H1 (cell line): ENCODE measurements around the gene KLHL29. TPM values are rescaled to one million over a fixed set of nuclear protein-coding genes. Genes with fewer than 3 reads are reported as not detected.
A peak's percentile ranks its signal among the peaks of the same experiment; 100 is the strongest.

Experiments used
- CTCF ChIA-PET: fragments of 300-600 bp; sonication (Branson Sonifier 250); formaldehyde crosslinking; loops from one replicate; lab custom pipeline; 2021; ENCODE audit not compliant: partially characterized antibody; lab: Charles Lee
- POLR2A ChIA-PET: fragments of 300-600 bp; sonication (Branson Sonifier 250); formaldehyde crosslinking; loops from one replicate; lab custom pipeline; 2021; ENCODE audit warnings: inconsistent platforms; ENCODE audit not compliant: partially characterized antibody; lab: Charles Lee
- DNase-seq, 2 experiments: peaks; one replicate each; pipeline versions ENCODE4 v3.0.0 to v3.0.0-alpha.2; 2010 to 2022; ENCODE audit warnings: low spot score in 2 of 2, low read depth in 1 of 2, mixed read lengths in 1 of 2
- FAIRE-seq: peaks from 2 replicates; lab custom pipeline; 2011; peaks lifted over from hg19 to GRCh38; lab: Jason Lieb, UNC
- H2AFZ ChIP-seq: 2 replicates; pipeline ENCODE4 v1.8.1; 2012; ENCODE audit warnings: low read length, inconsistent platforms
- H2AK5ac ChIP-seq: 2 replicates; pipeline ENCODE4 v1.6.1; 2013; ENCODE audit warnings: low read depth, low read length
- H2BK120ac ChIP-seq: replicated peaks from 2 replicates; pipeline ENCODE3; 2013; ENCODE audit warnings: low read depth, low read length, inconsistent platforms
- H2BK12ac ChIP-seq: 2 replicates; pipeline ENCODE4 v1.6.1; 2013; ENCODE audit warnings: low read depth, low read length
- H2BK15ac ChIP-seq: 2 replicates; pipeline ENCODE4 v1.6.1; 2013; ENCODE audit warnings: low read length
- H2BK20ac ChIP-seq: 2 replicates; pipeline ENCODE4 v1.6.1; 2013; ENCODE audit warnings: low read length
- H2BK5ac ChIP-seq: 2 replicates; pipeline ENCODE4 v1.6.1; 2013; ENCODE audit warnings: low read depth, low read length
- H3K14ac ChIP-seq: 2 replicates; pipeline ENCODE4 v1.6.1; 2013; ENCODE audit warnings: inconsistent platforms; ENCODE audit not compliant: insufficient read length
- H3K18ac ChIP-seq: 2 replicates; pipeline ENCODE4 v1.6.1; 2013; ENCODE audit warnings: low read length; ENCODE audit errors: extremely low read depth
- H3K23ac ChIP-seq: 2 replicates; pipeline ENCODE4 v1.6.1; 2013; ENCODE audit warnings: inconsistent platforms; ENCODE audit not compliant: insufficient read length
- H3K23me2 ChIP-seq: 2 replicates; pipeline ENCODE4 v1.6.1; 2013; ENCODE audit warnings: low read depth, low read length
- H3K27ac ChIP-seq: 2 replicates; pipeline ENCODE4 v1.6.1; 2011; ENCODE audit warnings: low read depth, low read length, inconsistent platforms
- H3K27me3 ChIP-seq, 4 experiments: replicated peaks in 1 of 4; 1 replicate in 1 of 4; 2 replicates in 3 of 4; pipeline versions ENCODE4 v1.6.1 to v1.8.1; 2011 to 2013; ENCODE audit warnings: low read length in 3 of 4, mild to moderate bottlenecking in 3 of 4, inconsistent platforms in 2 of 4, mixed read lengths in 2 of 4, moderate library complexity in 1 of 4; ENCODE audit not compliant: control insufficient read depth in 3 of 4, insufficient read depth in 3 of 4; ENCODE audit errors: extremely low read depth in 1 of 4
- H3K36me3 ChIP-seq, 4 experiments: 2 replicates each; pipeline versions ENCODE4 v1.6.1 to v1.8.1; 2011 to 2013; ENCODE audit warnings: mild to moderate bottlenecking in 4 of 4, low read length in 3 of 4, moderate library complexity in 2 of 4, control low read depth in 1 of 4, inconsistent platforms in 1 of 4; ENCODE audit not compliant: insufficient read depth in 4 of 4, control insufficient read depth in 2 of 4
- H3K4ac ChIP-seq: replicated peaks from 2 replicates; pipeline ENCODE3; 2013; ENCODE audit warnings: low read length, low read depth, mixed read lengths, inconsistent platforms; ENCODE audit not compliant: insufficient read length
- H3K4me1 ChIP-seq, 4 experiments: replicated peaks in 1 of 4; 1 replicate in 1 of 4; 2 replicates in 3 of 4; pipeline versions ENCODE4 v1.6.1 to v1.8.1; 2011 to 2013; ENCODE audit warnings: low read length in 3 of 4, inconsistent platforms in 2 of 4, mixed read lengths in 1 of 4; ENCODE audit not compliant: insufficient read depth in 4 of 4, control insufficient read depth in 3 of 4
- H3K4me2 ChIP-seq, 2 experiments: 2 replicates each; pipeline versions ENCODE4 v1.6.1 to v1.8.1; 2011 to 2013; ENCODE audit warnings: low read depth in 2 of 2, low read length in 2 of 2, control low read depth in 1 of 2, inconsistent platforms in 1 of 2, mild to moderate bottlenecking in 1 of 2; ENCODE audit not compliant: insufficient read depth in 1 of 2
- H3K4me3 ChIP-seq, 4 experiments: fragments of 200-600, 300-600 bp in 1 of 4; sonication (generic), shearing (Covaris generic), sonication (Bioruptor Twin) in 1 of 4; 2 replicates each; pipeline versions ENCODE4 v1.5.1 to v1.8.1; 2011 to 2016; ENCODE audit warnings: low read length in 4 of 4, low read depth in 3 of 4, control low read depth in 2 of 4, inconsistent platforms in 2 of 4, mild to moderate bottlenecking in 2 of 4, mixed read lengths in 1 of 4, moderate library complexity in 1 of 4; ENCODE audit not compliant: insufficient read depth in 2 of 4; ENCODE audit errors: extremely low read depth in 1 of 4
- H3K56ac ChIP-seq: replicated peaks from 2 replicates; pipeline ENCODE3; 2013; ENCODE audit warnings: low read depth, mild to moderate bottlenecking, mixed read lengths, low read length, inconsistent platforms; ENCODE audit not compliant: insufficient read length
- H3K79me1 ChIP-seq: 2 replicates; pipeline ENCODE4 v1.6.1; 2013; ENCODE audit warnings: low read depth, low read length, control low read depth
- H3K79me2 ChIP-seq, 2 experiments: 2 replicates each; pipeline versions ENCODE4 v1.6.1 to v1.8.1; 2012 to 2013; ENCODE audit warnings: low read length in 2 of 2, mild to moderate bottlenecking in 2 of 2, inconsistent platforms in 1 of 2; ENCODE audit not compliant: insufficient read depth in 2 of 2, control insufficient read depth in 1 of 2
- H3K9ac ChIP-seq, 4 experiments: replicated peaks in 1 of 4; 1 replicate in 1 of 4; 2 replicates in 3 of 4; pipeline versions ENCODE4 v1.6.1 to v1.8.1; 2011 to 2013; ENCODE audit warnings: low read depth in 3 of 4, low read length in 3 of 4, control low read depth in 2 of 4, mild to moderate bottlenecking in 2 of 4, moderate library complexity in 2 of 4, inconsistent platforms in 1 of 4; ENCODE audit errors: extremely low read depth in 1 of 4
- H3K9me3 ChIP-seq, 2 experiments: 2 replicates each; pipeline versions ENCODE4 v1.6.1 to v1.8.1; 2012 to 2013; ENCODE audit warnings: mild to moderate bottlenecking in 2 of 2, moderate library complexity in 2 of 2, control low read depth in 1 of 2, inconsistent platforms in 1 of 2, low read depth in 1 of 2, low read length in 1 of 2, mixed read lengths in 1 of 2; ENCODE audit not compliant: insufficient read depth in 2 of 2
- H4K20me1 ChIP-seq, 2 experiments: replicated peaks in 1 of 2; 2 replicates each; pipeline versions ENCODE3 to v1.8.1; 2011 to 2013; ENCODE audit warnings: inconsistent platforms in 2 of 2, low read length in 2 of 2, mild to moderate bottlenecking in 1 of 2; ENCODE audit not compliant: insufficient read depth in 2 of 2, control insufficient read depth in 1 of 2
- H4K5ac ChIP-seq: 2 replicates; pipeline ENCODE4 v1.6.1; 2013; ENCODE audit warnings: low read length, low read depth, mixed read lengths, inconsistent platforms; ENCODE audit not compliant: insufficient read length
- H4K8ac ChIP-seq: 2 replicates; pipeline ENCODE4 v1.8.0; 2013; ENCODE audit warnings: mild to moderate bottlenecking, moderate library complexity, low read length, inconsistent platforms; ENCODE audit not compliant: insufficient read depth; ENCODE audit errors: extremely low read depth
- H4K91ac ChIP-seq: replicated peaks from 2 replicates; pipeline ENCODE3; 2013; ENCODE audit warnings: low read length, mixed read lengths, inconsistent platforms; ENCODE audit not compliant: insufficient read length
- ATF2 ChIP-seq: IDR thresholded peaks from 2 replicates; pipeline ENCODE4 v1.6.1; 2012; ENCODE audit warnings: low read length, inconsistent platforms
- FOSL1 ChIP-seq: IDR thresholded peaks from 2 replicates; pipeline ENCODE4 v1.6.1; 2011; ENCODE audit warnings: mild to moderate bottlenecking, low read depth, low read length, moderate library complexity; ENCODE audit not compliant: insufficient read depth
- GABPA ChIP-seq: IDR thresholded peaks from 2 replicates; pipeline ENCODE4 v1.6.1; 2011; ENCODE audit warnings: mild to moderate bottlenecking, low read length, moderate library complexity, borderline replicate concordance; ENCODE audit not compliant: insufficient read depth
- KDM4A ChIP-seq: IDR thresholded peaks from one replicate; pipeline ENCODE4 v1.7.1; 2012; ENCODE audit warnings: low read depth, mild to moderate bottlenecking, moderate library complexity, low read length, inconsistent platforms; ENCODE audit not compliant: severe bottlenecking
- POLR2AphosphoS5 ChIP-seq: IDR thresholded peaks from 2 replicates; pipeline ENCODE4 v1.6.1; 2011; ENCODE audit warnings: low read depth, low read length
- RXRA ChIP-seq: IDR thresholded peaks from 2 replicates; pipeline ENCODE4 v1.6.1; 2011; ENCODE audit warnings: low read depth, mild to moderate bottlenecking, low read length, moderate library complexity; ENCODE audit not compliant: insufficient read depth
- SRF ChIP-seq: IDR thresholded peaks from 2 replicates; pipeline ENCODE4 v1.6.1; 2011; ENCODE audit warnings: mild to moderate bottlenecking, low read depth, low read length, moderate library complexity
- YY1 ChIP-seq: IDR thresholded peaks from 2 replicates; pipeline ENCODE4 v1.6.1; 2011; ENCODE audit warnings: low read depth, mild to moderate bottlenecking, low read length
- WGBS, 2 experiments: shearing (Covaris generic) in 1 of 2; methylation state at CpG; one replicate each; pipeline versions ENCODE4 v1.1.6 to v1.1.7; 2013 to 2015; ENCODE audit warnings: low lambda C conversion rate in 2 of 2, mixed read lengths in 2 of 2, inconsistent platforms in 1 of 2, low coverage in 1 of 2, missing lambda C conversion rate in 1 of 2; ENCODE audit not compliant: insufficient replicate concordance in 2 of 2, insufficient coverage in 1 of 2, insufficient read length in 1 of 2; ENCODE audit errors: extremely low coverage in 1 of 2, missing lambda C conversion rate in 1 of 2; 5-methylcytosine and 5-hydroxymethylcytosine counted together
- polyA plus RNA-seq, 7 experiments: library from polyadenylated mRNA; depleted of rRNA in 3 of 7; stranded (reverse) in 5 of 7; unstranded in 2 of 7; fragments of >200 nt in 5 of 7; fragments of 200-250 nt in 2 of 7; gene quantifications; 1 replicate in 5 of 7; 2 replicates in 1 of 7; 4 replicates in 1 of 7; pipeline versions ENCODE4 v1.2.1 to v1.2.3, GENCODE V29; 2011 to 2013; ENCODE audit warnings: missing spikeins in 2 of 7, mixed read lengths in 2 of 7
- total RNA-seq: library from RNA; stranded (reverse); fragmentation: NEBNext Ultra II Directional; extraction: Animal tissue kit (Norgen Biotek cat#: 25700); gene quantifications from 2 replicates; pipeline ENCODE4 v1.2.1, GENCODE V29; 2021

The KLHL29 gene
- total and polyA plus RNA-seq, 2 of the 8 experiments (the other 6 are each of a cell fraction or from before 2014, with no cell fraction given): 1.1 to 4.7 TPM

GRCh38 chr2:23507267-23508065 is 122.5 kb downstream of the KLHL29 start:
- Histone ChIP-seq H4K20me1 (no peaks in the 10 kb centered on the region), H3K27ac (no peak overlapping the region), H3K4me3 (no peak overlapping the region), H3K27me3 (no peaks in the 10 kb centered on the region), H4K91ac (no peak overlapping the region), H2BK5ac (no peak overlapping the region), H2AK5ac (no peak overlapping the region), H2AFZ (no peak overlapping the region), H2BK20ac (no peak overlapping the region), H2BK120ac (no peak overlapping the region), H2BK12ac (no peak overlapping the region), H3K23ac (no peak overlapping the region), H3K79me1 (no peaks in the 10 kb centered on the region), H3K4me1 (peaks cover 0 to 4% (median 0%) of the 10 kb centered on the region in 4 experiments; a peak in 2 of 7 replicates), H3K4me2 (no peak overlapping the region), H3K4ac (no peak overlapping the region), H3K9ac (no peak overlapping the region), H3K79me2 (no peaks in the 10 kb centered on the region), H2BK15ac (0 out of 2 replicates have a peak overlapping the region, but pooled peaks have one; percentile 65), H3K18ac (no peak overlapping the region), H3K14ac (no peak overlapping the region), H3K36me3 (no peaks in the 10 kb centered on the region), H3K9me3 (no peaks in the 10 kb centered on the region), H4K5ac (no peak overlapping the region), H3K23me2 (no peaks in the 10 kb centered on the region), H4K8ac (no peak overlapping the region), H3K56ac (no peak overlapping the region)
- ChIA-PET POLR2A (no interaction called here), CTCF (interaction anchor here (0.8 to 1.3 kb wide), 3 partner anchors 9 to 21 kb away, joined by 3 read pairs; no protein-coding TSS in a partner anchor)
- 91% methylated on average over 15 of the region's 15 CpGs; no CpG with 5 or more reads in 1 of the 2 experiments for WGBS, 2 experiments
- FAIRE-seq (no peak), DNase-seq (no peak)
- TF ChIP-seq ATF2 (no peak), RXRA (no peak), POLR2AphosphoS5 (no peak), FOSL1 (no peak), YY1 (no peak), GABPA (no peak), SRF (no peak), KDM4A (no peak)
